Measurements from ENCODE around the gene HIGD2A. TPM values are rescaled to one million over a fixed set of nuclear protein-coding genes. Genes with fewer than 3 reads are reported as not detected.

The HIGD2A gene
- total and polyA plus RNA-seq, 2 experiments from 2014 or later, result 67.7 to 194 TPM

GRCh38 chr5:176418251-176418650 is 29.7 kb downstream of the HIGD2A start (continued):
- TF ChIP-seq ZNF462 (CRISPR knock-in tag; IDR thresholded peaks at IDR 0.05), result no peak
- TF ChIP-seq CTCF (conservative IDR thresholded peaks at IDR 0.05; ENCODE audit: low read depth in 2 of 2), result no peak

GRCh38 chr5:176420086-176420485 is 31.5 kb downstream of the HIGD2A start:
- H3K4me3 ChIP-seq, result no peak overlapping the region
- H3K36me3 ChIP-seq (ENCODE audit: insufficient read depth), result 0 out of 2 replicates have a peak, but pooled peaks cover 3% of the 10 kb centered on the region
- no peak overlapping the region for H3K27ac Mint-ChIP-seq
- peaks cover 50% of the 10 kb centered on the region for H3K9me3 Mint-ChIP-seq
- peaks cover 2% of the 10 kb centered on the region for H4K20me1 ChIP-seq (replicated peaks; ENCODE audit: insufficient read depth)
- no peaks in the 10 kb centered on the region for H3K79me2 ChIP-seq (replicated peaks; ENCODE audit: insufficient read depth)
- H3K27me3 ChIP-seq (ENCODE audit: insufficient read depth), result peaks cover 26% of the 10 kb centered on the region
- ATAC-seq (no peak), DNase-seq (ENCODE audit: low spot score) (no peak)
- H3K4me3 Mint-ChIP-seq, result no peak overlapping the region
- 0 out of 2 replicates have a peak, but pooled peaks cover 4% of the 10 kb centered on the region for H3F3A ChIP-seq (replicated peaks; ENCODE audit: low read depth)
- H3K9me2 ChIP-seq (ENCODE audit: insufficient read depth), result 0 out of 2 replicates have a peak, but pooled peaks cover 6% of the 10 kb centered on the region
- H3K27ac ChIP-seq (ENCODE audit: low read depth), result no peak overlapping the region
- H3K36me3 Mint-ChIP-seq (ENCODE audit: low read depth), result peaks cover 20% of the 10 kb centered on the region
- 0 out of 3 replicates have a peak, but pooled peaks cover 3% of the 10 kb centered on the region for H3K4me1 Mint-ChIP-seq
- H3K27me3 Mint-ChIP-seq (ENCODE audit: insufficient read depth, low read depth, poor library complexity), result peaks cover 16% of the 10 kb centered on the region
- H3K4me1 ChIP-seq (ENCODE audit: insufficient read depth), result 0 out of 2 replicates have a peak, but pooled peaks cover 3% of the 10 kb centered on the region
- no peak overlapping the region for H2AFZ ChIP-seq
- H3K4me2 ChIP-seq, result no peak overlapping the region
- TF ChIP-seq CREB1 (CRISPR knock-in tag; IDR thresholded peaks at IDR 0.05; ENCODE audit: low read depth), result no peak
- no peak for TF ChIP-seq POLR2AphosphoS5 (IDR thresholded peaks at IDR 0.05; ENCODE audit: low read depth)
- no peak for TF ChIP-seq JUNB (IDR thresholded peaks at IDR 0.05; ENCODE audit: unreplicated experiment)
- TF ChIP-seq ZNF331 (CRISPR knock-in tag; IDR thresholded peaks at IDR 0.05; ENCODE audit: low read depth), result no peak
- TF ChIP-seq NANOG (IDR thresholded peaks at IDR 0.05; ENCODE audit: borderline replicate concordance), result no peak
- TF ChIP-seq EZH2 (IDR thresholded peaks at IDR 0.05; ENCODE audit: low read depth, unreplicated experiment), result no peak
- TF ChIP-seq EZH2phosphoT487 (IDR thresholded peaks at IDR 0.05; ENCODE audit: unreplicated experiment), result no peak
- no peak for TF ChIP-seq ETS1 (IDR thresholded peaks at IDR 0.05)
- TF ChIP-seq STAT1 (IDR thresholded peaks at IDR 0.05; ENCODE audit: unreplicated experiment), result no peak
- TF ChIP-seq REST (IDR thresholded peaks at IDR 0.05; ENCODE audit: unreplicated experiment), result no peak
- no peak for TF ChIP-seq ZNF114 (CRISPR knock-in tag; IDR thresholded peaks at IDR 0.05)

Measured in GM23338 (cell line).